H9 (cell line): ENCODE results near the gene SCAF1. TPM values are rescaled to one million over a fixed set of nuclear protein-coding genes. Genes with fewer than 3 reads are reported as not detected.

ENCODE experiments used
- DNase-seq: peaks from one replicate; pipeline ENCODE4 v3.0.0-alpha.2; 2017
- H2AFZ ChIP-seq: one replicate; pipeline ENCODE4 v1.6.1; 2013; ENCODE audit warnings: mild to moderate bottlenecking, low read length, control low read depth, moderate library complexity
- H2AK5ac ChIP-seq: 2 replicates; pipeline ENCODE4 v1.6.1; 2013; ENCODE audit warnings: low read length, control low read depth, mixed read lengths; ENCODE audit not compliant: insufficient read length
- H2BK120ac ChIP-seq: one replicate; pipeline ENCODE4 v1.6.1; 2013; ENCODE audit warnings: low read depth, mild to moderate bottlenecking, low read length, control low read depth, inconsistent platforms; ENCODE audit not compliant: poor library complexity, severe bottlenecking
- H2BK12ac ChIP-seq: 2 replicates; pipeline ENCODE4 v1.6.1; 2013; ENCODE audit warnings: low read length, control low read depth, mixed read lengths, low read depth; ENCODE audit not compliant: insufficient read length
- H2BK15ac ChIP-seq: 2 replicates; pipeline ENCODE4 v1.6.1; 2013; ENCODE audit warnings: low read depth, low read length, control low read depth
- H2BK20ac ChIP-seq: one replicate; pipeline ENCODE4 v1.6.1; 2013; ENCODE audit warnings: low read depth, mild to moderate bottlenecking, low read length, control low read depth, inconsistent platforms; ENCODE audit not compliant: poor library complexity, severe bottlenecking
- H2BK5ac ChIP-seq: 2 replicates; pipeline ENCODE4 v1.6.1; 2013; ENCODE audit warnings: low read length, control low read depth, mixed read lengths; ENCODE audit not compliant: insufficient read length
- H3K14ac ChIP-seq: 2 replicates; pipeline ENCODE4 v1.6.1; 2013; ENCODE audit warnings: low read length, control low read depth; ENCODE audit not compliant: insufficient read depth
- H3K18ac ChIP-seq: 2 replicates; pipeline ENCODE4 v1.6.1; 2013; ENCODE audit warnings: low read depth, mild to moderate bottlenecking, mixed read lengths, low read length, control low read depth; ENCODE audit not compliant: insufficient read length
- H3K23ac ChIP-seq: 2 replicates; pipeline ENCODE4 v1.6.1; 2013; ENCODE audit warnings: low read length, control low read depth, mixed read lengths, low read depth; ENCODE audit not compliant: insufficient read length
- H3K23me2 ChIP-seq: 2 replicates; pipeline ENCODE4 v1.6.1; 2013; ENCODE audit warnings: low read depth, mild to moderate bottlenecking, mixed read lengths, low read length, control low read depth; ENCODE audit not compliant: insufficient read length, poor library complexity, severe bottlenecking
- H3K27ac ChIP-seq: 2 replicates; pipeline ENCODE4 v1.5.1; 2013; ENCODE audit warnings: low read length, control low read depth, mixed read lengths, low read depth; ENCODE audit not compliant: insufficient read length
- H3K27me3 ChIP-seq: 2 replicates; pipeline ENCODE4 v1.6.1; 2013; ENCODE audit warnings: low read length, control low read depth, inconsistent platforms; ENCODE audit not compliant: insufficient read depth
- H3K4ac ChIP-seq: 2 replicates; pipeline ENCODE4 v1.6.1; 2013; ENCODE audit warnings: low read depth, mild to moderate bottlenecking, control low read depth, inconsistent platforms, low read length, moderate library complexity
- H3K4me1 ChIP-seq: 2 replicates; pipeline ENCODE4 v1.6.1; 2013; ENCODE audit warnings: low read length, control low read depth, inconsistent platforms; ENCODE audit not compliant: insufficient read depth
- H3K4me2 ChIP-seq: 2 replicates; pipeline ENCODE4 v1.6.1; 2013; ENCODE audit warnings: low read length, control low read depth, mixed read lengths; ENCODE audit not compliant: insufficient read length, insufficient read depth
- H3K56ac ChIP-seq: 2 replicates; pipeline ENCODE4 v1.6.1; 2013; ENCODE audit warnings: low read depth, mild to moderate bottlenecking, mixed read lengths, low read length, control low read depth; ENCODE audit not compliant: insufficient read length
- H3K79me1 ChIP-seq: 2 replicates; pipeline ENCODE4 v1.6.1; 2013; ENCODE audit warnings: low read depth, mild to moderate bottlenecking, moderate library complexity, low read length, control low read depth, inconsistent platforms; ENCODE audit not compliant: insufficient read depth, poor library complexity, severe bottlenecking
- H3K79me2 ChIP-seq: 2 replicates; pipeline ENCODE4 v1.6.1; 2013; ENCODE audit warnings: low read length, control low read depth, inconsistent platforms; ENCODE audit not compliant: insufficient read depth
- H3K9ac ChIP-seq: 2 replicates; pipeline ENCODE4 v1.6.1; 2013; ENCODE audit warnings: low read length, control low read depth, mixed read lengths; ENCODE audit not compliant: insufficient read length; ENCODE audit errors: extremely low read depth
- H3K9me3 ChIP-seq: one replicate; pipeline ENCODE4 v1.6.1; 2013; ENCODE audit warnings: low read depth, low read length, inconsistent platforms; ENCODE audit not compliant: control insufficient read depth
- H3T11ph ChIP-seq: one replicate; pipeline ENCODE4 v1.6.1; 2013; ENCODE audit warnings: mild to moderate bottlenecking, low read length, control low read depth, inconsistent platforms
- H4K20me1 ChIP-seq: one replicate; pipeline ENCODE4 v1.6.1; 2013; ENCODE audit not compliant: control insufficient read depth, insufficient read length, insufficient read depth
- H4K5ac ChIP-seq: 2 replicates; pipeline ENCODE4 v1.6.1; 2013; ENCODE audit warnings: low read depth, mild to moderate bottlenecking, mixed read lengths, low read length, control low read depth; ENCODE audit not compliant: insufficient read length
- H4K8ac ChIP-seq: replicated peaks from 2 replicates; pipeline ENCODE4 v1.6.1; 2013; ENCODE audit warnings: low read length, control low read depth, mixed read lengths, low read depth; ENCODE audit not compliant: insufficient read length
- H4K91ac ChIP-seq: 2 replicates; pipeline ENCODE4 v1.6.1; 2013; ENCODE audit warnings: low read depth, mild to moderate bottlenecking, moderate library complexity, mixed read lengths, low read length, control low read depth; ENCODE audit not compliant: insufficient read length
- H3K27ac Mint-ChIP-seq, 3 experiments: 2 replicates in 2 of 3; 3 replicates in 1 of 3; pipeline ENCODE4 v1.8.0; 2020 to 2021; ENCODE audit warnings: mixed read lengths in 3 of 3, mild to moderate bottlenecking in 1 of 3, moderate library complexity in 1 of 3
- H3K27me3 Mint-ChIP-seq: 2 replicates; pipeline ENCODE4 v1.8.0; 2021; ENCODE audit warnings: low read depth, mild to moderate bottlenecking, moderate library complexity, mixed read lengths
- H3K36me3 Mint-ChIP-seq, 3 experiments: 2 replicates in 2 of 3; 3 replicates in 1 of 3; pipeline ENCODE4 v1.8.0; 2020 to 2021; ENCODE audit warnings: low read depth in 3 of 3, mixed read lengths in 3 of 3; ENCODE audit not compliant: insufficient read depth in 1 of 3
- H3K4me1 Mint-ChIP-seq, 2 experiments: 2 replicates each; pipeline ENCODE4 v1.8.0; 2020; ENCODE audit warnings: mixed read lengths in 2 of 2
- H3K4me3 Mint-ChIP-seq, 2 experiments: 2 replicates in 1 of 2; 3 replicates in 1 of 2; pipeline ENCODE4 v1.8.0; 2020 to 2021; ENCODE audit warnings: mild to moderate bottlenecking in 2 of 2, mixed read lengths in 2 of 2, moderate library complexity in 1 of 2
- H3K9me3 Mint-ChIP-seq, 2 experiments: 2 replicates in 1 of 2; 3 replicates in 1 of 2; pipeline ENCODE4 v1.8.0; 2020; ENCODE audit warnings: mild to moderate bottlenecking in 2 of 2, mixed read lengths in 2 of 2, moderate library complexity in 1 of 2
- WGBS: extraction: QIAGEN DNeasy Blood & Tissue Kit; methylation state at CpG from one replicate; pipeline ENCODE4 v1.1.7; 2013; ENCODE audit warnings: missing lambda C conversion rate, low lambda C conversion rate, mixed read lengths; ENCODE audit not compliant: insufficient read length; ENCODE audit errors: extremely low coverage; 5-methylcytosine and 5-hydroxymethylcytosine counted together
- total RNA-seq: library from RNA; stranded (reverse); gene quantifications from 2 replicates; pipeline ENCODE4 v1.2.1, GENCODE V29; 2021
- TF ChIP-seq, protein P1 (sequence below): fragments of 200-600 bp; sonication (generic); conservative IDR thresholded peaks from 3 replicates; pipeline ENCODE4 v1.8.0; 2021; ENCODE audit warnings: antibody characterized with exemption, mild to moderate bottlenecking

SCAF1 gene
- total RNA-seq, 1 experiment from 2014 or later, result 85.3 TPM

DNA sequence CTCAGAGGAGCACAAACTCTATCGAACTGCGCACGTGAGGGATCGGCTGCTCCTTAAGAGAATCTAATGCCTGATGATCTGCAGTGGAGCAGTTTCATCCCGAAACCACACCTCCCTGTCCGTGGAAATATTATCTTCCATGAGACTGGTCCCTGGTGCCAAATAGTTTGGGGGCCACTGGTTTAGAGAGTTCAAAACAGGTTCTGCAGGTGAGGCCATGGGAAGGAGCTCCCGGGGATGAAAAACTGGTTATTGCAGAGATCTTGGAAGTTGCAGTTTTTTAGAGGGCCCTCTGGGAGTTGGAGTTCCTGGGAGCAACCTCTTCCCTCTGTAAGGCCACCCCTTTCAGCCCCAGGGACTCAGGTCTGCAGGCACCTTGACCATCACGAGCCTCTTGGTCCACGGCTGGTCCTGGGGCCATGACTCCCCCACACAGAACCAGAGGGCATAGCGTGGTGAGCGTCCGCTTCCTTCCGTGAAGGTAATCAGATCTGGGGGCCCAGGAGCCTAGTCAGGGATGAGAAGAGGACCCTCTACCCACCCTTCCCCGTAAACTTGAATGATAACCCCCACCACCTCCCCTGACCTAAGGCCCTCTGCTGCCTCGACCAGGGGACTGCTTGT lies 18.4 kb downstream of the SCAF1 start:
- H3K14ac ChIP-seq, result no peak overlapping the region
- no peak overlapping the region for H2AFZ ChIP-seq
- H3K23ac ChIP-seq, result no peak overlapping the region
- H3K9ac ChIP-seq, result no peak overlapping the region
- H3K23me2 ChIP-seq, result peaks cover 11% of the 10 kb centered on the region
- no peak overlapping the region for H4K5ac ChIP-seq
- no peak overlapping the region for H2BK15ac ChIP-seq
- Mint-ChIP-seq H3K4me3 (no peak overlapping the region), H3K27me3 (peaks cover 1% of the 10 kb centered on the region; the same call in 1 of the 2 replicates), H3K4me1 (peaks cover 23 to 41% of the 10 kb centered on the region in 2 experiments), H3K36me3 (peaks cover 47 to 82% (median 74%) of the 10 kb centered on the region in 3 experiments), H3K27ac (no peak overlapping the region), H3K9me3 (peaks cover 7% of the 10 kb centered on the region in 2 experiments)
- H2BK120ac ChIP-seq, result no peak overlapping the region
- no peaks in the 10 kb centered on the region for H3K4me1 ChIP-seq
- H2BK5ac ChIP-seq, result no peak overlapping the region
- no peak overlapping the region for H3K18ac ChIP-seq
- no peaks in the 10 kb centered on the region for H3K9me3 ChIP-seq
- no CpG with 5 or more reads among the region's 15 CpGs for WGBS
- no peak overlapping the region for H4K91ac ChIP-seq
- no peak overlapping the region for H3K56ac ChIP-seq
- H3T11ph ChIP-seq, result no peak overlapping the region
- no peak overlapping the region for H3K4me2 ChIP-seq
- no peaks in the 10 kb centered on the region for H3K79me2 ChIP-seq
- no peaks in the 10 kb centered on the region for H3K79me1 ChIP-seq
- H2BK20ac ChIP-seq, result no peak overlapping the region
- no peak overlapping the region for H4K8ac ChIP-seq
- H3K27ac ChIP-seq, result no peak overlapping the region
- DNase-seq, result no peak
- H2BK12ac ChIP-seq, result no peak overlapping the region
- H3K27me3 ChIP-seq, result no peaks in the 10 kb centered on the region
- H2AK5ac ChIP-seq, result no peak overlapping the region
- TF ChIP-seq, protein P1, sequence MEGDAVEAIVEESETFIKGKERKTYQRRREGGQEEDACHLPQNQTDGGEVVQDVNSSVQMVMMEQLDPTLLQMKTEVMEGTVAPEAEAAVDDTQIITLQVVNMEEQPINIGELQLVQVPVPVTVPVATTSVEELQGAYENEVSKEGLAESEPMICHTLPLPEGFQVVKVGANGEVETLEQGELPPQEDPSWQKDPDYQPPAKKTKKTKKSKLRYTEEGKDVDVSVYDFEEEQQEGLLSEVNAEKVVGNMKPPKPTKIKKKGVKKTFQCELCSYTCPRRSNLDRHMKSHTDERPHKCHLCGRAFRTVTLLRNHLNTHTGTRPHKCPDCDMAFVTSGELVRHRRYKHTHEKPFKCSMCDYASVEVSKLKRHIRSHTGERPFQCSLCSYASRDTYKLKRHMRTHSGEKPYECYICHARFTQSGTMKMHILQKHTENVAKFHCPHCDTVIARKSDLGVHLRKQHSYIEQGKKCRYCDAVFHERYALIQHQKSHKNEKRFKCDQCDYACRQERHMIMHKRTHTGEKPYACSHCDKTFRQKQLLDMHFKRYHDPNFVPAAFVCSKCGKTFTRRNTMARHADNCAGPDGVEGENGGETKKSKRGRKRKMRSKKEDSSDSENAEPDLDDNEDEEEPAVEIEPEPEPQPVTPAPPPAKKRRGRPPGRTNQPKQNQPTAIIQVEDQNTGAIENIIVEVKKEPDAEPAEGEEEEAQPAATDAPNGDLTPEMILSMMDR, result no peak
- H4K20me1 ChIP-seq, result no peaks in the 10 kb centered on the region
- H3K4ac ChIP-seq, result no peak overlapping the region
